NB4 (cell line): Measurements from ENCODE around the gene IMMP2L.

ENCODE experiments used
- DNase-seq: peaks from one replicate; pipeline ENCODE4 v3.0.0; 2010; ENCODE audit warnings: low read depth
- H3K4me3 ChIP-seq: one replicate; pipeline ENCODE4 v1.5.1; 2011; ENCODE audit warnings: mild to moderate bottlenecking, low read depth, low read length, moderate library complexity
- CTCF ChIP-seq: IDR thresholded peaks from one replicate; pipeline ENCODE4 v1.5.1; 2012; ENCODE audit warnings: low read depth, low read length
- MAX ChIP-seq: IDR thresholded peaks from 2 replicates; pipeline ENCODE4 v1.6.1; 2011; ENCODE audit warnings: low read depth, low read length
- MYC ChIP-seq: IDR thresholded peaks from 2 replicates; pipeline ENCODE4 v1.6.1; 2011; ENCODE audit warnings: low read depth, low read length
- POLR2A ChIP-seq: IDR thresholded peaks from 2 replicates; pipeline ENCODE4 v1.6.1; 2011; ENCODE audit warnings: mild to moderate bottlenecking; ENCODE audit not compliant: insufficient read length; ENCODE audit errors: extremely low read depth

The IMMP2L gene

DNA sequence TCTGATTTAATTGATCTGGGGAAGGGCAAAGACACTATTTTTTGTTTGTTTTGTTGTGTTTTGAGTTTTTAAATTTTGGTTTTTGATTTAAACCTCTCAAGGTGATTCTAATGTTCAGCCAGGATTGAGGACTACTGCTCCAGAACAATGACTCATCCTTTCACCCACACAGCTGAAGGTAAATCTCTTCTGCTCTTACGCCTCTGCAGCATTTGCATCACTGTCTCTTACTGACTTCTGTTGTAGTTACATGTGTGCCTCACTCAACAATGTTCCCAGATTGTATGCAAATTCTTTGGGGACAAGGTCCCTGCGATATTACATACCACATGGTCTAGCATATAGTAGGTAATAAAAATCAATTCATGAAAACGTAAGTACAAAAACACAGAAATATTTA, 938.9 kb downstream of the IMMP2L start:
- no peak for TF ChIP-seq MYC
- no peak for TF ChIP-seq CTCF
- TF ChIP-seq POLR2A: no peak
- no peak for TF ChIP-seq MAX
- H3K4me3 ChIP-seq: no peak overlapping the region
- DNase-seq: no peak

DNA sequence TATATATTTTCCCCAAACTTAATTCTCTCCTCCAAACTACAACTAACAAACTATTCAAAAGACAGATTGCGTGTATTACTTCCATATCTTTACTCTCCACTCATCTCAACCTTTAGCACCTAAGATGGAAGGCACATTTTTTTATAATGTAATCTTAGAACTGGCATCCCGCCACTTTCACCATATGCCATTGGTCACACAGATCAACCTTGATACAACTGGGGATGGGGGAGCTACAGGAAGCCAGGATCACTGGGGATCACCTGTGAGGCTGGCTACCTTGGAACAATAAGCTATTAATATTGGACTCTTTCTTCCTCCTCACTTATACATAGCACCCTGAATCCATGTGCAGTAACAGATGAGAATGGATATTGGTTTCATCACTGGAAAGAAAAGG, 941.0 kb downstream of the IMMP2L start:
- H3K4me3 ChIP-seq: no peak overlapping the region
- no peak for TF ChIP-seq MYC
- no peak for TF ChIP-seq POLR2A
- no peak for TF ChIP-seq MAX
- TF ChIP-seq CTCF: no peak
- DNase-seq: no peak

- DNase-seq: no peak
- TF ChIP-seq MAX: no peak
- no peak for TF ChIP-seq POLR2A
- TF ChIP-seq MYC: no peak
- no peak for TF ChIP-seq CTCF
- no peak overlapping the region for H3K4me3 ChIP-seq
These were observed 942.1 kb downstream of the IMMP2L start for GRCh38 chr7:110620110-110620735.
